Adipose tissue (tissue), 3 donors: ENCODE results near the gene EPM2AIP1. TPM values are rescaled to one million over a fixed set of nuclear protein-coding genes. Genes with fewer than 3 reads are reported as not detected.
"Not testable (repeated sequence)": the region's sequence is repeated elsewhere in the genome, so short reads cannot be mapped to it uniquely, and the experiment has no call there.

Experiments
- H3K27ac ChIP-seq: one replicate; pipeline ENCODE4 v1.5.1; 2013; ENCODE audit warnings: low read depth, low read length
- WGBS, 3 donors: extraction: QIAGEN DNeasy Blood & Tissue Kit; methylation state at CpG; one replicate each; pipeline ENCODE4 v1.1.7; 2013; 5-methylcytosine and 5-hydroxymethylcytosine counted together
- polyA plus RNA-seq, 3 donors: library from polyadenylated mRNA; stranded (reverse); fragments of 200-250 nt; gene quantifications; one replicate each; pipeline ENCODE4 v1.2.3, GENCODE V29; 2013
- donor health status: healthy with polysubstance abuse.
- donor health status: Bipolar disorder and iron deficiency.
- donor health status: healthy.

The EPM2AIP1 gene
- polyA plus RNA-seq, 3 donors: 2.7 to 4.3 (median 3.3) TPM

GRCh38 chr3:37015642-37016041, 22.7 kb upstream of the EPM2AIP1 start:
- H3K27ac ChIP-seq: no peak overlapping the region
- 93 to 95% (median 94%) methylated on average over 5 of the region's 5 CpGs for WGBS, 3 donors

- no peak overlapping the region for H3K27ac ChIP-seq
- 76 to 93% (median 88%) methylated on average over 2 of the region's 2 CpGs for WGBS, 3 donors
These were observed 21.7 kb upstream of the EPM2AIP1 start for GRCh38 chr3:37014620-37015019.

- peak within 1 kb of the TSS; percentile 77 for H3K27ac ChIP-seq
- 1% methylated on average over 47 of the region's 47 CpGs for WGBS, 3 donors
These were observed 674 bp upstream of the EPM2AIP1 start, which contains the start of gene MLH1 for GRCh38 chr3:36993326-36994283. TSS of gene MLH1 (plus strand) at chr3:36993518. CDS start at chr3:36993548, 30 bp downstream.

DNA sequence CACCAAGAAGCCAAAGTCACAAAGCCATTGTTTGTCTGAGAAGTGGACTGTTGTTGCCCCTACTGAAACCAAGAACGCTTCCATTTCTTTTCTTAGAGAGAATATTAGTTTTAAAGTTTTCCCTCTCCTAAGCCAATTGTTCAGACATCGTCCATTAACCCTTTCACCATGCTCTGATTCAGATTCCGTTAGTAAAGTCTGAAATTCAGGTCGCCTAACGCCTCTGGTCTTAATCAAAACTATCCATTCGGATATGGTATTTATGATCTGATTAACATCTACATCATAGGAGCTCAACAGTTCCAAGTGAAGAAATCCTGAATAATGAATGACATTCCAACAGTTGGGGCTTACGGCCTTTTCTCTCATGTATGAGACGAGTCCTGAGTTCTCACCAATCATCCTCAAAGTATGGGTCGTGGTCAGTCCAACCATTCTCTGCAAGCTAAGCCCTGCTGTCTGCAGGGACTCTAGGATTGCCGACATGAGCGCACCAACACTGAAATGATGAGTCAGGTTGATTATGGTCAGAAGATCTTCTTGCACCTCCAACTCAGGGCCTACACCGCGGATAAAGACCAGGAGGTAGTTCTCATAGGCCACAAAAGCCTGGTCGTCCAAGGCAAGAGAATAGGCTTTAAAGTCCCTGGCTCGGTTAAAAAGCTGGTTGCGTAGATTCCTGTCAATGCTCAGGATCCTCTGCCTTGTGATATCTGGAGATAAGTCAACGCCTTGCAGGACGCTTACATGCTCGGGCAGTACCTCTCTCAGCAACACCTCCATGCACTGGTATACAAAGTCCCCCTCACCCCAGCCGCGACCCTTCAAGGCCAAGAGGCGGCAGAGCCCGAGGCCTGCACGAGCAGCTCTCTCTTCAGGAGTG, 767 bp downstream of the EPM2AIP1 start:
- WGBS, 3 donors: 13 to 16% (median 14%) methylated on average over 24 of the region's 24 CpGs
- peak overlapping the region; percentile 77 for H3K27ac ChIP-seq

DNA sequence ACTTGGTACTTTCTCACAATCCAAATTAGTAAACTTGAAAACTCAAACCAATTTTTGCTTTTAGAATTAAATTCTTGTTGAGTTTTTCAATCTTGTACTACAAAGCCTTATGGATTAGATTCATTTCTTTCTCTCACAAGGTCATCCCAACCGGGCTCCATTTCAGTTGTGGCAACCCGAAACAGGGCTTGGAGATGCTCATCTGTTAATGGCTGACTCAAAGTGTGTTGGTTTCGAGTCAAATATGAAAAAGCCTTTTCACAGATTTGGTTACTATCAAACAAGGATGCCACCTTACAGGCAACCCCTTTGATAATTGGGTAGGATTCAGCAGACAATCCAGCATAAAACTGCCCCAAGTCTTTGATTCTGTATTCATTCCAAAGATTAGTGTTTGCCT, 1.8 kb downstream of the EPM2AIP1 start:
- no peak overlapping the region for H3K27ac ChIP-seq
- 79 to 96% (median 88%) methylated on average over 3 of the region's 3 CpGs for WGBS, 3 donors

DNA sequence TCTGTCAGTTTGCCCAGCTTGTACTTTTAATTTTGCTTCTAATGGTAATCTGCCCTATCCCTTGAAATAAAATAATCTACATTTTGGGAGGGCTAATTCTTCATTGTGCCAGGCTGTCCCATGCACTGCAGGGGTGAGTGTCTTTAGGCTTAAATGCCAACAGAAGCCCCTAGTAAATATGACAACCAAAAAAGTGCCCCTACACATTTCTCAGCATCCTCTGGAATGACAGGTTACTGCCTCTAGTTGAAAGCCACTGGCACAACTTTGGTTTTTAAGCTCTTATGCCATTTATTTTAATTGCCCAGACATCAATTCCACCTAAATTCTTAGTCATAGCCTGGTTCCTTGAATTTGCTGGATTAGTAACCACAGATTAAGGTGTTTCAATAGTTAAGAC, 3.4 kb downstream of the EPM2AIP1 start:
- no peak overlapping the region for H3K27ac ChIP-seq

DNA sequence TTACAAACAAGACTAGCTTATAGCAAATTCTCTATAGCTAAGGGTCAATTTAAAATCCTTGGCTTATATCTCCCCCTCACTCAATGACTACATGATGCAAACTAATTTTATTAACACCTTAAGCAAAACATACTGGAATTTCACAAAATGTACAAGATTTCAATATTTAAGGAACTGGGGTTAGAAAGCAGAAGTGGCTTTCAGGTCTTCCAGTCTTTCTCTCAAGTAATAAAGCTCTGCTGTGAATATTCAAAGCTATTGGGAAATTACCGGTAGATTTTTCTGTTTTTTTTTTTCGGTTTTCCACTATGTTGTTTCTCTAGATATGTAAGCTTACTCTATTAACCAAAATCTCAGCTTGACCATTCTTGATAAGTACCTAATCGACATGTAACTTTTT, 3.9 kb downstream of the EPM2AIP1 start:
- H3K27ac ChIP-seq: no peak overlapping the region
- WGBS, 3 donors: 58 to 87% (median 67%) methylated on average over 3 of the region's 3 CpGs

DNA sequence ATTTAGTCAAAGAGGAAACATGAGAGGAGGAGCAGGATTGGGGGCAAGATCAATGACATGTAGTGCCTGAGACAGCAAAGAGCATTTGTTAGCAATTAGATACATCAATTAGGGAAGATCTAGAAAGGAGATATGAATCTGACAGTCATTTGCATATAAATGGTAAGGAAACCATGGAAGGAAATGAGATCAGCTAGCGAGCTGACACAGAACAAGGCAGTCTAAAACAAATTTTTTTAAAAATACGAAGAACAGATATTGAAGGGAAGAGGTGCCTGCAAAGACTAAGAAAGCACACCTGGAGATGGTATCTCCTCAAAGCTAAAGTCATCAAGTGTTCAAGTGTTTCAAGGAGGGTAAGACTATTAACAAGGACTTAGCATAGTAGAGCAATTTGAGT, 4.6 kb downstream of the EPM2AIP1 start:
- no peak overlapping the region for H3K27ac ChIP-seq
- 51 to 84% (median 60%) methylated on average over 2 of the region's 2 CpGs for WGBS, 3 donors

DNA sequence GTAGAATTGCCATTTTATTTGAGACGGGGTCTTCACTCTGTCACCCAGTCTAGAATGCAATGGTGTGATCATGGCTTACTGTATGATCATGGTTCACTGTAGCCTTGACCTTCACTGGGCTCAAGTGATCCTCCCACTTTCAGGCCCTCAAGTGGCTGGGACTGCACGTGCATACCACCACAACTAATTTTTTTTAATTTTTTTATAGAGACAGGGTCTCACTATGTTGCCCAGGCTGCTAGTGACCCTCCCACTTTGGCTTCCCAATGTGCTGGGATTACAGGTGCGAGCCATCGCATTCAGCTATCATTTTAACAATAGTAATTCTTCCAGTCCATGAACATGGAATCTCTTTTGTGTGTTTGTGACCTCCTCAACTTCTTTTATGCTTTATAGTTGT, 11.9 kb downstream of the EPM2AIP1 start:
- WGBS, 3 donors: 92 to 98% (median 96%) methylated on average over 4 of the region's 4 CpGs
- no peak overlapping the region for H3K27ac ChIP-seq

- WGBS, 3 donors: 94 to 100% (median 98%) methylated on average over 1 of the region's 1 CpG
- H3K27ac ChIP-seq: no peak overlapping the region
These were observed 19.8 kb downstream of the EPM2AIP1 start for GRCh38 chr3:36973139-36973538.

DNA sequence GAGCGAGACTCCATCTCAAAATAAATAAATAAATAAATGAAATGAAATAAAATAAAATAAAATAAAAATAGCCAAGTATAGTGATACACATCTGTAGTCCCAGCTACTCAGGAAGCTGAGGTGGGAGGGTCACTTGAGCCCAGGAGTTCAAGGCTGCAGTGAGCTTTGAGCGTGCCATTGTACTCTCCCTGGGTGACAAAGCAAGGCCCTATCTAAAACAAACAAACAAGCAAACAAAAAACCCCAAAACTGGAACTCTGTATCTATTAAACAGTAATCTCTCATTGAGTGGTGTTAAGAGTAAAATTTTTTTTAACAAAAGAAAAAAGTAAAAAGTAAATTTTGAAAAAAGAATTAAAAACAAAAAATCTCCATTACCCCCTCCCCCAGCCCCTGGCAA, 20.8 kb downstream of the EPM2AIP1 start:
- WGBS, 3 donors: 84 to 97% (median 96%) methylated on average over 2 of the region's 2 CpGs
- H3K27ac ChIP-seq: no peak overlapping the region

DNA sequence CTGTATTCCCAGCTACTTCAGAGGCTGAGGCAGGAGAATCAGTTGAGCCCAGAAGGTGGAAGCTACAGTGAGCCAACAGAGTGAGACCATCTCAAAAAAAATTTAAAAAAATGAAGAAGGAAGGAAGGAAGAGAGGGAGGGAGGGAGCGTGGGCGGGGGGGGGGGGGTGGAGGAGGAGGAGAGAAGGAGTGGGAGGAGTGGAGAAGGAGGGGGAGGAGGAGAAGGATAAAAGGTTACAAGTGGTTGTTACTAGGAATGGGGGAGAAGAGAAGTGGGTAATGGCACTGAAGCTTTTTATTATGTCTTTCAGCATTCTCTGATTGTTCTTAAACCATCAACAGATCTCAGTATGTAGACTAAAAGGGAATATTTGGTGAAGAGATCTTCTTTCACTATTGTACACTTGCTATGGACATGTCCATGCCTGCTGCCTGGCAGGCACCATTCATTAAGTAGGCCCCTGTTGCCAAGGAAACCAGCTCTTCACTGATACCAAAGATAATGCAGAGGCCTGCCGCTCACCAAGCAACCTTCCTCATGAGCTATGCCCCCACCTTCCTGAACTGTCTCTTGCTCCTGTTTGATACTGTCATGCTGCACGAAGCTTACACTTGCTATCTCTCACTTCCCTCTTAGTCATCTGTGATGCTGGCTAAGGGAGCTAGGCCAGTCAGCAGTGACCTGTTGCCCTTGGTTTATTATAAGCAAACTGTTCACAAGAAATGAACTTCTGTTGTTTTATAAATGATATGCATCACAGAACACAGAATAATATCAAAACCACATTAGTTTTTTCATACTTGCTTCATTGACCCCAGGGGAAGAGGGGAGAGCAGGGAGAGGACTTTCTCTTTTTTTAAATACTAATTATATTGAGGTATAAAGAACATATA, 23.1 kb downstream of the EPM2AIP1 start:
- WGBS, 3 donors: 33 to 55% (median 34%) methylated on average over 3 of the region's 4 CpGs
- H3K27ac ChIP-seq: no peak overlapping the region

DNA sequence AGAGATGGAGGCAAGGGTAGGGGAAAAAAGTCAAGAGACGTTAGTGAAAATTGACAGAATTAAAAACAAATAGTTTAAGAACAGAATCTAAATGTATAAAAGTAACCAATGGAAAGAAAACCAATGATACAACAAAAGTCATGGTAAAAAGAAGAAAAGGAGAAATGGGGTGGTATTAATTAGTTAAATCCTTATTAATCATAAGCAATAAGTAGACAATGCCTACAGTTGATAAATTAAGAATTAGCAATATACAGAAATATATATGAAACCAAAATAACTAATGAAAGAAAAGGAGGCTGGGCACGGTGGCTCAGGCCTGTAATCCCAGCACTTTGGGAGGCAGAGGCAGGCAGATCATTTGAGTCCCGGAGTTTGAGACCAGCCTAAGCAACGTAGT, 23.8 kb downstream of the EPM2AIP1 start:
- 78 to 89% (median 86%) methylated on average over 4 of the region's 4 CpGs for WGBS, 3 donors
- H3K27ac ChIP-seq: no peak overlapping the region

DNA sequence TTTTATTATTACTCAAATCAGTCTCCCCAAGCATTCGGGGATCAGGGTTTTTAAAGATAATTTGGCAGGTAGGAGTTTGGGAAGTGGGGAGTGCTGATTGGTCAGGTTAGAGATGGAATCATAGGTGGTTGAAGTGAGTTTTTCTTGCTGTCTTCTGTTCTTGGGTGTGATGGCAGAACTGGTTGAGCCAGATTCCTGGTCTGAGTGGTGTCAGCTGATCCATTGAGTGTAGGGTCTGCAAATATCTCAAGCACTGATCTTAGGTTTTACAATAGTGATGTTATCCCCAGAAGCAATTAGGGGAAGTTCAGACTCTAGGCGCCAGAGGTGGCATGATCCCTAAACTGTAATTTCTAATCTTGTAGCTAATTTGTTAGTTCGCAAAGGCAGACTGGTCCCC, 27.5 kb downstream of the EPM2AIP1 start:
- no peak overlapping the region for H3K27ac ChIP-seq
- 57 to 81% (median 75%) methylated on average over 3 of the region's 3 CpGs for WGBS, 3 donors

- H3K27ac ChIP-seq: no peak overlapping the region
These were observed 28.1 kb downstream of the EPM2AIP1 start for GRCh38 chr3:36964817-36965216.

- WGBS, 3 donors: 89 to 94% (median 90%) methylated on average over 1 of the region's 1 CpG
- no peak overlapping the region for H3K27ac ChIP-seq
These were observed 28.6 kb downstream of the EPM2AIP1 start for GRCh38 chr3:36964331-36964730.

- not testable (repeated sequence) for H3K27ac ChIP-seq
- WGBS, 3 donors: 95 to 99% (median 97%) methylated on average over 7 of the region's 7 CpGs
These were observed 29.9 kb downstream of the EPM2AIP1 start for GRCh38 chr3:36963008-36963407.

DNA sequence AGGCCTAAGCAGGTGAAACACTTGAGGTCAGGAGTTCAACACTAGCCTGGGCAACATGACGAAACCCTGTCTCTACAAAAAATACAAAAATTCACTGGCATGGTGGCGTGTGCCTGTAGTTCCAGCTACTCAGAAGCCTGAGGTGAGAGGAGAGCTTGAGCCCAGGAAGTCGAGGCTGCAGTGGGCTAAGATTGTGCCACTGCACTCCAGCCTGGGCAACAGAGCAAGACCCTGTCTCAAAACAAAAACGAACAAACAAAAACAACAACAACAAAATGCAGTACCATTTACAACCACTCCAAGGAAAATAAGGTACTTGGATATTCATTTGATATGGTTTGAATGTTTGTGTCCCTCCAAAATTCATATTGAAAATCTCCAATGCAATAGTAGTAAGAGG, 32.4 kb downstream of the EPM2AIP1 start:
- WGBS, 3 donors: 89 to 93% (median 90%) methylated on average over 4 of the region's 4 CpGs
- no peak overlapping the region for H3K27ac ChIP-seq
